ENCODE data around the gene FIBCD1.

FIBCD1 gene

DNA sequence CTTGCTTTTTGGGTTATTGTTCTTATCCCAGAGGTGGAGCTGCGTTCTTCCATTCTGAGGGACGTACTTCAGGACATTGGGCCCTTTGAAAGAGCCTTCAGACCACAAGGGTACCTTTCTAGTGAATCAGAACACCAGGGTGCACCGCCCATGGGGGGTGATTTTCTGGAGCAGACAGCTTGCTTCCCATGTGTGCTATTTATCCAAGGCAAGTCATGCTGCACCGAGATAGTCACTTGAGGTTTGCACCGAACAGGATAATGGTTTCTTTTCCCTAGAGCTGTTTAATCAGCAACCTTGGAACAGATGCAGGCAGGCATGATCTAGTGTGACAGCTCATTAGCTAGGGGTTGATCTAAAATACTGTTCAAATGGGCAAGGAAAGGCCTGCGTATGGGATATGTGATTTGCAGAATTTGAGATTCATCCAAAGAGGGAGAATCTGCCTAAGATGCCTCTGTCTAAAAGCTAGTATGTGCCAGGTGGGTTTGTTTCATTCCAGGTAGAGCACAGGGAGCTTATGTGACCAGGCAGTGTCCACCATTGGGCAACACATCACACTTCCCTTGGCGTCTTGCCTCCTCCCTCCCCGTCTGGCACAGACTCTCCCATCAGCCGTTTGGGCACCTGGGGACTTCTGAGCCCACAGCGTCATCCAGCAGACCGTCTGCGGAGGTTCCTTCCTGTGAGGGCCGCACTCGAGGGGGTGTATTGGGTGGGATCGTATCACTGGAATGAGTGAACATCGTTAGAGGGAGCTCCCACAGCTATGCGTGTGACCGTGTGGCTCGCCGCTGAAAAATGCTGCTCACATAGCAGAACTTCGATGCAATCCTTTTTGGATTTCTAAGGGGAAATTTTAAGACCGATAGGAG is 80.9 kb downstream of the FIBCD1 start:
- no peak for DNase-seq (ENCODE audit: low spot score)

DNA sequence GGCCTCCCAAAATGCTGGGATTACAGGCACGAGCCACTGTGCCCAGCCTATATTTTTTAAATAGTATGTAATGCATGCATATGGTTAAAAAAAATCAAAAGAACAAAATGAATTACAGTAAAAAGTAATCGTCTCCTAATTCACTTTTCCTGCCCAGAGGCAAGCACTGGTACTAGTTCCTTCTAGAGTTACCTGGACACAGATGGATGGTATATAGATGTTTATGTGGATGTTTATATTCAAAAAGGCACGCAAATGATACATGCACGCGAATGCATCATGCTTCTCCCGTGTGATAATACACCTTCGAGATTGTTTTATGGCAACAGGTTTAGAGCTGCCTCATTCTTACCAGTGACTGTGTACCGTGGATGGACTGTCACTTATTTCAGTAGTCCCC is 82.6 kb downstream of the FIBCD1 start:
- DNase-seq (ENCODE audit: low spot score), result no peak

DNA sequence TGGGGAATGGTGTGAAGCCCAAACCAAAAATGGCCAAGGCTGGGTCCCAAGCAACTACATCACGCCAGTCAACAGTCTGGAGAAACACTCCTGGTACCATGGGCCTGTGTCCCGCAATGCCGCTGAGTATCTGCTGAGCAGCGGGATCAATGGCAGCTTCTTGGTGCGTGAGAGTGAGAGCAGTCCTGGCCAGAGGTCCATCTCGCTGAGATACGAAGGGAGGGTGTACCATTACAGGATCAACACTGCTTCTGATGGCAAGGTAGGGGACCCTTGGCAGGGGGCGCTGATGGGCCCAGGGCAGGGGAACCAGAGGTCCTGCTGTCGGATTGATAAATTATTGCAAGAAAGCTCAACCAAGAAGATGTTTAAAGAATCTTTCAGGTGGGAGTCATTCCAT is 84.2 kb downstream of the FIBCD1 start:
- no peak for DNase-seq (ENCODE audit: low spot score)

DNA sequence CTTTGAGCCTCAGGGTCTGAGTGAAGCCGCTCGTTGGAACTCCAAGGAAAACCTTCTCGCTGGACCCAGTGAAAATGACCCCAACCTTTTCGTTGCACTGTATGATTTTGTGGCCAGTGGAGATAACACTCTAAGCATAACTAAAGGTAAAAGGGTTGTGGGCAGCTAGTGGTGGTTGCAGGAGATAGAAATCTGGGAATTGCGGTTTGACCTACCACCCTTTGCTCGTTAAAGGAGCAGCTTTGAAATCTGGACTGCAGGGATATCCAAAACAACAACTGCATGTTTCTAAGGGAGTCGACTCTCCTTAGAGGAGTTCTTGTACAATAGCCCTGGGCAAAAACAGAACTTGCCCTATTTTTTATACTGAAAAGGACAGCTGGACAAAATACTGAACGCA is 85.0 kb downstream of the FIBCD1 start:
- no peak for DNase-seq (ENCODE audit: low spot score)

DNA sequence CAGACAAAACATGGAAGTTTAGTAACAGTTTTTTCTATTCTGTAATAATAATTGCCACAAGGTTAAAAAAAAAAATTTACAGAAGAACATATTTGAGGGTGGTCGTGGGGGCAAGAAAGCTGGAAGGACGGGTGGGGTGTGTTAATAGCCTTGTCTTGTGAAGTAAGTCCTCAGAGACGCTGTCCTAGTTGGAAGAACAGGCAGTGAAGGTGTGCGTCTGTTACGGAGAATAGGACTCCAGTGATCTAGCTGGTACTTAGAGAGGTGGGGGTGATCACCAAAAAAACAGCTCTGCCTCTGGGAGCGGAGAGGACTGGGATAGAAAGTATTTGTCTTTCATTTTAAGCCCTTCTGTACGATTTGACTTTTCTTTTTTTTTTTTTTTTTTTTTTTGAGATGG is 86.2 kb downstream of the FIBCD1 start:
- DNase-seq (ENCODE audit: low spot score), result no peak
